AG04450 (cell line): ENCODE data around the gene GPHN. TPM values are rescaled to one million over a fixed set of nuclear protein-coding genes. Genes with fewer than 3 reads are reported as not detected.

ENCODE experiments used
- CTCF ChIA-PET: fragments of 300-600, 350-600 bp; formaldehyde crosslinking; extraction: SDS; loops from one replicate; lab custom pipeline; 2022; ENCODE audit warnings: antibody characterized with exemption, inconsistent platforms; lab: Charles Lee
- POLR2A ChIA-PET: fragments of 350-600 bp; formaldehyde crosslinking; extraction: SDS; loops from one replicate; lab custom pipeline; 2021; ENCODE audit warnings: antibody characterized with exemption, inconsistent platforms; lab: Yijun Ruan, JAX
- DNase-seq: peaks from one replicate; pipeline ENCODE4 v3.0.0-alpha.2; 2011; ENCODE audit warnings: low read depth, low spot score
- H3K27ac ChIP-seq: one replicate; pipeline ENCODE4 v1.5.1; 2012; ENCODE audit warnings: low read depth, low read length, control low read depth
- H3K27me3 ChIP-seq: one replicate; pipeline ENCODE4 v1.6.0; 2012; ENCODE audit warnings: low read length; ENCODE audit not compliant: control insufficient read depth, insufficient read depth
- H3K4me3 ChIP-seq: 2 replicates; pipeline ENCODE4 v1.5.1; 2011; ENCODE audit warnings: mild to moderate bottlenecking, low read depth, low read length, control low read depth
- H3K9me3 ChIP-seq: 2 replicates; pipeline ENCODE4 v1.5.1; 2012; ENCODE audit warnings: low read length; ENCODE audit not compliant: control insufficient read depth, insufficient read depth
- CTCF ChIP-seq: IDR thresholded peaks from 2 replicates; pipeline ENCODE4 v1.5.1; 2011; ENCODE audit warnings: low read depth, low read length, control low read depth, inconsistent platforms
- polyA plus RNA-seq: library from polyadenylated mRNA; depleted of rRNA; stranded (reverse); fragments of >200 nt; gene quantifications from 2 replicates; pipeline ENCODE4 v1.2.3, GENCODE V29; 2011

GPHN gene
- polyA plus RNA-seq, 1 experiment: 7.7 TPM

- H3K27ac ChIP-seq: no peak overlapping the region
- H3K27me3 ChIP-seq: no peaks in the 10 kb centered on the region
- no peak for DNase-seq
- H3K4me3 ChIP-seq: no peak overlapping the region
- ChIA-PET CTCF (no interaction called here), POLR2A (no interaction called here)
- no peak for TF ChIP-seq CTCF
- no peaks in the 10 kb centered on the region for H3K9me3 ChIP-seq
Measured at GRCh38 chr14:66918527-66918926, 410.6 kb downstream of the GPHN start.

- no peaks in the 10 kb centered on the region for H3K27me3 ChIP-seq
- H3K4me3 ChIP-seq: no peak overlapping the region
- no peak for DNase-seq
- no peak overlapping the region for H3K27ac ChIP-seq
- no peaks in the 10 kb centered on the region for H3K9me3 ChIP-seq
- no peak for TF ChIP-seq CTCF
- POLR2A ChIA-PET: no interaction called here
- CTCF ChIA-PET: no interaction called here
Measured at GRCh38 chr14:66920196-66920595, 412.2 kb downstream of the GPHN start.

- POLR2A ChIA-PET: no interaction called here
Measured at GRCh38 chr14:66923251-66923650, 415.3 kb downstream of the GPHN start.

GRCh38 chr14:66939409-66939808 lies 431.5 kb downstream of the GPHN start:
- Histone ChIP-seq H3K4me3 (no peak overlapping the region), H3K9me3 (no peaks in the 10 kb centered on the region), H3K27me3 (no peaks in the 10 kb centered on the region), H3K27ac (no peak overlapping the region)
- no peak for DNase-seq
- ChIA-PET POLR2A (no interaction called here), CTCF (interaction anchor here (0.7 kb wide), 1 partner anchor 25 kb away, joined by 3 read pairs; no protein-coding TSS in a partner anchor)
- no peak for TF ChIP-seq CTCF

More at GRCh38 chr14:66923251-66923650, 415.3 kb downstream of the GPHN start:
- TF ChIP-seq CTCF: no peak
- Histone ChIP-seq H3K9me3 (no peaks in the 10 kb centered on the region), H3K27me3 (no peaks in the 10 kb centered on the region), H3K27ac (no peak overlapping the region), H3K4me3 (no peak overlapping the region)
- DNase-seq: no peak
- CTCF ChIA-PET: interaction anchor here (1.3 kb wide), 1 partner anchor 9 kb away, joined by 3 read pairs; no protein-coding TSS in a partner anchor

GRCh38 chr14:66944872-66945271 lies 436.9 kb downstream of the GPHN start:
- ChIA-PET CTCF (no interaction called here), POLR2A (no interaction called here)
- no peak overlapping the region for H3K4me3 ChIP-seq
- H3K9me3 ChIP-seq: peaks cover 12% of the 10 kb centered on the region
- H3K27me3 ChIP-seq: no peaks in the 10 kb centered on the region
- no peak overlapping the region for H3K27ac ChIP-seq
- no peak for TF ChIP-seq CTCF
- no peak for DNase-seq
